Measurements from ENCODE around the gene G6PC2. TPM values are rescaled to one million over a fixed set of nuclear protein-coding genes. Genes with fewer than 3 reads are reported as not detected.

Gene G6PC2
- total RNA-seq, 2 donors from 2014 or later: not detected

DNA sequence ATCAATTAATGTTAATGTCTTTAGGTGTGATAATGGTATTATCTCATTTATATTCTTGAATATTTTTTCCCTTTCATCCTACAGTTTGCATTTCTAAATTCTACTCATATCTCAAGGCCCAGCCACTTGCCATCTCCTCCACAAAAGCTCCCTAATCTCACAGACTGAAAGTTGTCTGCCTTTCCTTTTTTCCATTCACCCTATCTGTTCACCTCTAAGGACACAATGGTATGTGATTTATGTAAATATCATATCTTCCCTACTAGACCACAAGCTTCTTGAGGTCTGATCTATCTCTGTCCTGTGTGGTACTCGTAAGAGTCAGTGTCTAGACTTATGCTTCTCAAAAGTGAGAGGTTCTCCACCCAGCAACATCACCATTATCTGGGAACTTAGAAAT lies 7.0 kb upstream of the G6PC2 start:
- ATAC-seq (no peak), DNase-seq (ENCODE audit: low spot score in 2 of 2) (no peak)
- no peaks in the 10 kb centered on the region for H3K9me3 Mint-ChIP-seq
- peaks cover 14 to 15% of the 10 kb centered on the region in 2 donors for H3K36me3 Mint-ChIP-seq
- H3K27ac Mint-ChIP-seq: no peak overlapping the region

GRCh38 chr2:168894720-168895119 lies 6.4 kb upstream of the G6PC2 start:
- peaks cover 8% of the 10 kb centered on the region in 2 donors for H3K36me3 Mint-ChIP-seq
- ATAC-seq (no peak), DNase-seq (ENCODE audit: low spot score in 2 of 2) (no peak)
- H3K27ac Mint-ChIP-seq: no peak overlapping the region
- H3K9me3 Mint-ChIP-seq: no peaks in the 10 kb centered on the region

DNA sequence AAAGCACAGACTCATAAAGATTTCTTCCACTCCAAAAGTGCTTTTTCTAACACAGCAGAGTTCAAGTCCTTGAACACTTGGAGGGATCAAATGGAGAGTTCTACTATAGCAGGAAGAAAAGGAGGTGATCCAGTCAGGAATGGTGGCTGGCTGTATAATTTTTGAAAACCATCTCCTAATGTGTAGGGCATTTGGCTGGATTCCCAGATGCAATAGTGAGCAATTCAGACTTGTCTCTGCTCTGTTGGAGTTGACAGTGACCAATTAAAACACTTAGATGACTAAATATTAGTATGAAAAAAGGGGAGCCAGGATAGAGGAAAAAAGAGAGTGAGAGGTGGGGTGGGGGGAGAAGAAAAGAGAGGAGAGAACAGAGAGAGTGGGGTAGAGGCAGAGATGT lies 5.3 kb upstream of the G6PC2 start:
- Mint-ChIP-seq H3K36me3 (no peaks in the 10 kb centered on the region), H3K27ac (no peak overlapping the region), H3K9me3 (no peaks in the 10 kb centered on the region)
- ATAC-seq: no peak
- DNase-seq (ENCODE audit: low spot score in 2 of 2): no peak

DNA sequence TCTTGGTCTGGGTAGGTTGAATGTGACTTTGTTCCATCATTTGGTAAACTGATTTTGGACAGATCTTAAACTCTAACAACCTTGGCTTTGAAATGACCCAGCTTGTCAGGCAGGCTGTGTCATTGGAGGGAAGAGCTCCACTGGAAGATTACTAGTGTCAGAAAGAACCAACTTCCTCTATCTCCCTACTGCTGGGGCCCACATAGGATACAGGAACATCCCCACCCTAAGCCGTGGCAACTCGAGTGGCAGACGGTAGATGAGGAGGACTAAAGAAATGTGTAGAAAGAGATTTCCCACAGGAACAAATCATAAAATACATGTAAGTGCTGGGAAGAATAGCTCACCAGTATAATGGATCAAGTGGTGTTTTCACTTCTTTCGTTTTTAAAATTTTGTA lies 4.3 kb upstream of the G6PC2 start:
- no peaks in the 10 kb centered on the region for H3K9me3 Mint-ChIP-seq
- no peak for DNase-seq (ENCODE audit: low spot score in 2 of 2)
- peak in 1 of 2 donors; percentile 54 for ATAC-seq
- no peaks in the 10 kb centered on the region for H3K36me3 Mint-ChIP-seq
- H3K27ac Mint-ChIP-seq: no peak overlapping the region

- Mint-ChIP-seq H3K27ac (no peak overlapping the region), H3K36me3 (no peaks in the 10 kb centered on the region), H3K9me3 (no peaks in the 10 kb centered on the region)
- DNase-seq (ENCODE audit: low spot score in 2 of 2) (no peak), ATAC-seq (no peak)
Measured at GRCh38 chr2:168897449-168897848, 3.6 kb upstream of the G6PC2 start.

- Mint-ChIP-seq H3K36me3 (no peaks in the 10 kb centered on the region), H3K9me3 (no peaks in the 10 kb centered on the region), H3K27ac (no peak overlapping the region)
- no peak for ATAC-seq
- DNase-seq (ENCODE audit: low spot score in 2 of 2): no peak
Measured at GRCh38 chr2:168903888-168904287, 2.8 kb downstream of the G6PC2 start.

GRCh38 chr2:168904358-168904757 lies 3.3 kb downstream of the G6PC2 start:
- ATAC-seq (no peak), DNase-seq (ENCODE audit: low spot score in 2 of 2) (no peak)
- Mint-ChIP-seq H3K36me3 (no peaks in the 10 kb centered on the region), H3K9me3 (no peaks in the 10 kb centered on the region), H3K27ac (no peak overlapping the region)

DNA sequence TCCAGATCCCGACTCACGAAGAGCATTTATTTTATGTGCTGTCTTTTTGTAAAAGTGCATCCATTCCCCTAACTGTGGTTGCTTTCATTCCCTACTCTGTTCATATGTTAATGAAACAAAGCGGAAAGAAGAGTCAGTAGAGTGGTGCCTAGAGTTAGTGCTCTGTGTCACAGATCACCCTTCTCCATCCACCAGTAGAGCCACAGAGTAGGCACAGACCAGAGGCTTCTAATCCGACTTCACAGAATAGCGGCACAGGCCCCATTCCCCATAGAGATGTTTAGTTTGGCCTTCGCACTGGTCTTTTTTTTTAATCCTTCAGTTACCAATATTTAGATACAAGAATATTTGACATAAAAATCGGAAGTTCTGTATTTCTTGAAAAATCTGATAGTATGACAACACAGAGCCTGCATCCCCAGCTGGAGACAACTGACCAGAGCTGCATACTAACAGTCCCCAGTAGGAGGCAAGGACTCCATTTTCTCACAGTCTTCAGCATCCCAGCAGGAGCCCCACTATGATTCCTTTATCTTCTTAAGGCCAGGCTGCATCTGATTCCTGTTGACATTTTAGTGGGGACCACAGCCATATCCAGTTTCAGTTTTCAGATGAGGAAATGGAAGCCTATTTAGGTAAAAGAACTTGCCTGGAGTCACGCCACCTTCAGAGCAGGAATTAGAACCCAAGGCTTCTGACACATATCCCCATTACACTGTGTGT lies 7.0 kb downstream of the G6PC2 start:
- no peak overlapping the region for H3K27ac Mint-ChIP-seq
- ATAC-seq (no peak), DNase-seq (ENCODE audit: low spot score in 2 of 2) (no peak)
- H3K36me3 Mint-ChIP-seq: no peaks in the 10 kb centered on the region
- no peaks in the 10 kb centered on the region for H3K9me3 Mint-ChIP-seq

GRCh38 chr2:168910330-168910729 lies 9.2 kb downstream of the G6PC2 start:
- ATAC-seq (no peak), DNase-seq (ENCODE audit: low spot score in 2 of 2) (no peak)
- no peak overlapping the region for H3K27ac Mint-ChIP-seq
- peaks cover 0 to 6% of the 10 kb centered on the region in 2 donors for H3K36me3 Mint-ChIP-seq
- peaks cover 0 to 5% of the 10 kb centered on the region in 2 donors for H3K9me3 Mint-ChIP-seq

GRCh38 chr2:168912466-168912865 lies 11.4 kb downstream of the G6PC2 start:
- ATAC-seq: no peak
- Mint-ChIP-seq H3K9me3 (peaks cover 0 to 5% of the 10 kb centered on the region in 2 donors), H3K36me3 (peaks cover 0 to 10% of the 10 kb centered on the region in 2 donors), H3K27ac (no peak overlapping the region)
- DNase-seq (ENCODE audit: low spot score in 2 of 2): no peak

- DNase-seq (ENCODE audit: low spot score in 2 of 2) (peak in 1 of 2 donors; percentile 5), ATAC-seq (no peak)
- Mint-ChIP-seq H3K27ac (no peak overlapping the region), H3K36me3 (peaks cover 0 to 10% of the 10 kb centered on the region in 2 donors), H3K9me3 (peaks cover 0 to 5% of the 10 kb centered on the region in 2 donors)
Measured at GRCh38 chr2:168912901-168913369, 11.8 kb downstream of the G6PC2 start.

GRCh38 chr2:168913495-168913894 lies 12.4 kb downstream of the G6PC2 start:
- H3K36me3 Mint-ChIP-seq: peaks cover 0 to 10% of the 10 kb centered on the region in 2 donors
- ATAC-seq (no peak), DNase-seq (ENCODE audit: low spot score in 2 of 2) (no peak)
- H3K27ac Mint-ChIP-seq: no peak overlapping the region
- H3K9me3 Mint-ChIP-seq: peaks cover 0 to 5% of the 10 kb centered on the region in 2 donors

- peaks cover 0 to 5% of the 10 kb centered on the region in 2 donors for H3K9me3 Mint-ChIP-seq
- peaks cover 0 to 10% of the 10 kb centered on the region in 2 donors for H3K36me3 Mint-ChIP-seq
- H3K27ac Mint-ChIP-seq: no peak overlapping the region
- ATAC-seq (peak; percentile 48 to 77), DNase-seq (ENCODE audit: low spot score in 2 of 2) (no peak)
Measured at GRCh38 chr2:168915441-168916330, 14.6 kb downstream of the G6PC2 start.

GRCh38 chr2:168916331-168916675 lies 15.2 kb downstream of the G6PC2 start:
- ATAC-seq: no peak
- H3K27ac Mint-ChIP-seq: no peak overlapping the region
- H3K9me3 Mint-ChIP-seq: peaks cover 0 to 5% of the 10 kb centered on the region in 2 donors
- H3K36me3 Mint-ChIP-seq: peaks cover 0 to 10% of the 10 kb centered on the region in 2 donors
- no peak for DNase-seq (ENCODE audit: low spot score in 2 of 2)

DNA sequence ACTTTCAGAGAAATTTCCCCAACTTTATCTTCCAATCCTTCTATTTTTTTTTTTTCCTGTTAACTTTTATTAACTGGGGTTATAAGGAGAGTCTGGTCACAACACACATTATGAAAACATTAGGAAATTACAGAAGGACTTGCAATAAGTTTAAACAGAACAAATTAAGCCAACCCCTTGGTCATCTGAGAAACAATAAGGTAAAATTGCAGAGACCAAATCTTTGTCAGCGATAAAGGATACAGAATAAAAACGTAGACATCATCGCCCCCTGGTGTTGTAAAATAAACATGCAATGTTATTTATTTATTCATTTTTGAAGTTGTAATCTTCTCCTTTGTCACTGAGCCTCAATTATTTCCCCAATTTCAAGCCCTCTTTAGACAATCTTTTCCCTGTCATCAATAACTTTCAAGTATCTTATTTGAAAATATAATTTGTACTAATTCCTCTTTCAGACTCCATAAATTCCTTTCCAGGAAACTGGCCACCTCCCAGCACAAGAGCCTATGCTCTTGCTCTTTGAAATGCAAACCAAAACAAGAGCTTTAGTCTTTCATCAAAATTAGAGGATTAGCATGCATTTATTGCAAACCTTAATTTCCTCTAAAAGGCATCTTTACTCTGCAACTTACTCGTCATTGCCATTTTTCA lies 19.5 kb downstream of the G6PC2 start:
- DNase-seq (ENCODE audit: low spot score in 2 of 2) (peak in 1 of 2 donors; percentile 15), ATAC-seq (no peak)
- no peak overlapping the region for H3K27ac Mint-ChIP-seq
- no peaks in the 10 kb centered on the region for H3K9me3 Mint-ChIP-seq
- peaks cover 0 to under 1% of the 10 kb centered on the region in 2 donors for H3K36me3 Mint-ChIP-seq

DNA sequence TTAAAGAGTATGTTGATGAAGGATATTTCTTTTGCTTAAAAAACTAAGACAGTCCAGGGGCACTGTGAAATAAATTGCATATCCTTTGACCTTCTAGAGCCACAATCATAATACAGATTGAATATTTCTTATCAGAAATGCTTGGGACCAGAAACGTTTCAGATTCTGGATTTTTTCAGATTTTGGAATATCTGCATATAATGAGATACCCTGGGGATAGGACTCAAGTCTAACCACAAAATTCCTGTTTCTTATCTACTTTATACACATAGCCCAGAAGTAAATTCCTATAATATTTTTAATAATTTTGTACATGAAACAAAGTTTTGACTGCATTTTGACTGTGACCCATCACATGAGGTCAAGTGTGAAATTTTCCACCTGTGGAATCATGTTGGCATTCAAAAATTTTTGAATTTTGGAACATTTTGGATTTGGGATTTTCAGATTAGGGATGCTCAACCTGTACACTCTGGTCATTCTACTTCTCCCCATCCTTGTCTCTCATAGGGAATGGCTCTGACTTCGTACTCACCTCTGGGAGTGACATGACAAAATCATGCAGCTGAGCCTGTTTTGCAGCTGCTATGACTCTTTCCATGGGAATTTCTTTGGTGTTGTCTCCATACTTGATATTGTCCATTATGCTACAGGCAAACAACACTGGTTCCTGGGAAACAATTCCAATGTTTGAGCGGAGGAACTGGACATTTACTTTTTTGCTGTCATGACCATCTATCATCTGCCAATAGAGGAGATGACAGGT lies 25.7 kb downstream of the G6PC2 start:
- no peak for DNase-seq (ENCODE audit: low spot score in 2 of 2)
- no peaks in the 10 kb centered on the region for H3K9me3 Mint-ChIP-seq
- no peak for ATAC-seq
- H3K36me3 Mint-ChIP-seq: no peaks in the 10 kb centered on the region
- no peak overlapping the region for H3K27ac Mint-ChIP-seq

Measured in activated naive CD4-positive, alpha-beta T cell treated with anti-CD3 and anti-CD28 coated beads, Interleukin-2, amount 50 U/mL, for 72 hours (primary cell).